ENCODE data around the gene MSX2.

Gene MSX2

GRCh38 chr5:174719793-174720611 is 4.4 kb upstream of the MSX2 start:
- no peak for FAIRE-seq

GRCh38 chr5:174720612-174721529 is 3.5 kb upstream of the MSX2 start:
- FAIRE-seq: no peak

GRCh38 chr5:174721530-174722432 is 2.6 kb upstream of the MSX2 start:
- FAIRE-seq: no peak

- FAIRE-seq: no peak
Measured at GRCh38 chr5:174722500-174722899, 1.9 kb upstream of the MSX2 start.

GRCh38 chr5:174723315-174723978 is 935 bp upstream of the MSX2 start:
- no peak for FAIRE-seq

- FAIRE-seq: no peak
Measured at GRCh38 chr5:174723979-174724483, 351 bp upstream of the MSX2 start.

GRCh38 chr5:174725261-174725990 is 1.0 kb downstream of the MSX2 start:
- no peak for FAIRE-seq

GRCh38 chr5:174725991-174726601 is 1.7 kb downstream of the MSX2 start:
- FAIRE-seq: no peak

- no peak for FAIRE-seq
Measured at GRCh38 chr5:174726916-174727793, 2.8 kb downstream of the MSX2 start.

- FAIRE-seq: no peak
Measured at GRCh38 chr5:174727794-174728680, 3.7 kb downstream of the MSX2 start.

GRCh38 chr5:174729075-174729680 is 4.8 kb downstream of the MSX2 start:
- no peak for FAIRE-seq

GRCh38 chr5:174731214-174732035 is 7.0 kb downstream of the MSX2 start:
- FAIRE-seq: no peak

GRCh38 chr5:174732036-174733020 is 7.9 kb downstream of the MSX2 start:
- no peak for FAIRE-seq

GRCh38 chr5:174733091-174733690 is 8.8 kb downstream of the MSX2 start:
- FAIRE-seq: no peak

- FAIRE-seq: no peak
Measured at GRCh38 chr5:174733836-174734235, 9.5 kb downstream of the MSX2 start.

Measured in G401.6 (cell line).